ENCODE data around the gene ZNF791. TPM values are rescaled to one million over a fixed set of nuclear protein-coding genes. Genes with fewer than 3 reads are reported as not detected.
"Not testable (repeated sequence)": the region's sequence is repeated elsewhere in the genome, so short reads cannot be mapped to it uniquely, and the experiment has no call there.

ZNF791 gene
- total RNA-seq = 10 to 100 TPM; 14.0 to 21.6 (median 17.3) TPM

GRCh38 chr19:12610540-12611360, at the start of gene ZNF791, which contains the start of gene ZNF490:
ZNF791 (plus strand) TSS chr19:12610920; CDS start chr19:12611080, 160 bp downstream.
ZNF490 (minus strand) TSS chr19:12610813; CDS start chr19:12610680, 133 bp downstream.
- DNase-seq (ENCODE audit: extremely low spot score) = peak; percentile 100
- peaks cover 5 to 57% (median 42%) of the 10 kb centered on the region in 4 donors for H3K36me3 ChIP-seq
- intact Hi-C loops (cut with DNase I) = no loop called here
- H3K27me3 ChIP-seq = no peaks in the 10 kb centered on the region
- TF ChIP-seq, protein P1, sequence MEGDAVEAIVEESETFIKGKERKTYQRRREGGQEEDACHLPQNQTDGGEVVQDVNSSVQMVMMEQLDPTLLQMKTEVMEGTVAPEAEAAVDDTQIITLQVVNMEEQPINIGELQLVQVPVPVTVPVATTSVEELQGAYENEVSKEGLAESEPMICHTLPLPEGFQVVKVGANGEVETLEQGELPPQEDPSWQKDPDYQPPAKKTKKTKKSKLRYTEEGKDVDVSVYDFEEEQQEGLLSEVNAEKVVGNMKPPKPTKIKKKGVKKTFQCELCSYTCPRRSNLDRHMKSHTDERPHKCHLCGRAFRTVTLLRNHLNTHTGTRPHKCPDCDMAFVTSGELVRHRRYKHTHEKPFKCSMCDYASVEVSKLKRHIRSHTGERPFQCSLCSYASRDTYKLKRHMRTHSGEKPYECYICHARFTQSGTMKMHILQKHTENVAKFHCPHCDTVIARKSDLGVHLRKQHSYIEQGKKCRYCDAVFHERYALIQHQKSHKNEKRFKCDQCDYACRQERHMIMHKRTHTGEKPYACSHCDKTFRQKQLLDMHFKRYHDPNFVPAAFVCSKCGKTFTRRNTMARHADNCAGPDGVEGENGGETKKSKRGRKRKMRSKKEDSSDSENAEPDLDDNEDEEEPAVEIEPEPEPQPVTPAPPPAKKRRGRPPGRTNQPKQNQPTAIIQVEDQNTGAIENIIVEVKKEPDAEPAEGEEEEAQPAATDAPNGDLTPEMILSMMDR (IDR thresholded peaks at IDR 0.05) = peak in 1 of 3 experiments; percentile 16
- TF ChIP-seq EP300 (IDR thresholded peaks at IDR 0.05) (no peak), POLR2AphosphoS5 (IDR thresholded peaks at IDR 0.05) (peak; percentile 96 to 99), POLR2A (IDR thresholded peaks at IDR 0.05; ENCODE audit: low read depth) (peak; percentile 88)
- H3K4me3 ChIP-seq = peak within 1 kb of the TSS; percentile 87 to 100 (median 96)
- peak within 1 kb of the TSS; percentile 98 to 100 (median 100) for H3K27ac ChIP-seq (replicated peaks in 1 of 4)
- peaks cover 33 to 68% (median 50%) of the 10 kb centered on the region in 4 donors for H3K4me1 ChIP-seq
- 0% methylated on average over 38 of the region's 61 CpGs for WGBS
- no peaks in the 10 kb centered on the region for H3K9me3 ChIP-seq

DNA sequence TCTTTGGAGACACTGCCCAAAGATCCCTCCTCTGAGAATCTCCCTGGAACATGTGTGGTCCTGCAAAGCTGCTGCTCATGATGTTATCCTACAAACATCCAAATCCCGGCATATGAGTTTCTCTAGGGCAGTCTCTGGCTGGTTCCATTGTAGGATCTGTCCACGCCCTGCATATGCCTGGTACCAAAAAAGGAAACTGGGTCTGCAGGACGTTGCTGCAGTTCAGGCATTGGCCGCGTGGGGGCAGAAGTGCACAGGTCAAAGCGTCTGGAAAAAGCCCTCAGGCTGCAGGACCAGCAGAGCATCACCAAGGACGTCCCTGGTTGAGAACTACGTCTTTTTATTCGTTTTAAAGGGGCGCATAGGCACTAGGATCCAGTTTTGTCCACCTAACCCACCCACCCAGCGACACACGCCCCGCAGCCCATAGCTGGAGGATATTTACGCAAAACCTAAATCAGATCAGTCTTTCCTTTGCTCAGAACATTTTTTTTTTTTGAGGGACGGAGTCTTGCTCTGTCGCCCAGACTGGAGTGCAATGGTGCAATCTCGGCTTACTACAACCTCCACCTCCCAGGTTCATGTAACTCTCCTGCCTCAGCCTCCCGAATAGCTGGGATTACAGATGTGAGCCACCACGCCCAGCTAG, 46.6 kb upstream of the ZNF791 start:
- Histone ChIP-seq H3K9me3 (no peaks in the 10 kb centered on the region), H3K27me3 (no peaks in the 10 kb centered on the region), H3K36me3 (no peaks in the 10 kb centered on the region), H3K27ac (replicated peaks in 1 of 4) (peak overlapping the region; percentile 32 to 71 (median 51)), H3K4me1 (peaks cover 7 to 9% (median 9%) of the 10 kb centered on the region in 4 donors), H3K4me3 (peak overlapping the region in 1 of 4 donors; percentile 22)
- peak; percentile 96 for DNase-seq (ENCODE audit: extremely low spot score)
- intact Hi-C loops (cut with DNase I) = loop anchor here (1.0 kb wide), 1 partner anchor 108 kb away; no protein-coding TSS in a partner anchor
- TF ChIP-seq POLR2A (IDR thresholded peaks at IDR 0.05; ENCODE audit: low read depth) (no peak), EP300 (IDR thresholded peaks at IDR 0.05) (no peak), POLR2AphosphoS5 (IDR thresholded peaks at IDR 0.05) (peak; percentile 53 to 75)
- TF ChIP-seq, protein P1 (IDR thresholded peaks at IDR 0.05) = peak in 2 of 3 experiments; percentile 97 to 99
- WGBS = 28% methylated on average over 14 of the region's 19 CpGs

DNA sequence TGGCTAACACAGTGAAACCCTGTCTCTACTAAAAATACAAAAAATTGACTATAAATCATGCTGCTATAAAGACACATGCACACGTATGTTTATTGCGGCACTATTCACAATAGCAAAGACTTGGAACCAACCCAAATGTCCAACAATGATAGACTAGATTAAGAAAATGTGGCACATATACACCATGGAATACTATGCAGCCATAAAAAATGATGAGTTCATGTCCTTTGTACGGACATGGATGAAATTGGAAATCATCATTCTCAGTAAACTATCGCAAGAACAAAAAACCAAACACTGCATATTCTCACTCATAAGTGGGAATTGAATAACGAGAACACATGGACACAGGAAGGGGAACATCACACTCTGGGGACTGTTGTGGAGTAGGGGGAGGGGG, 44.3 kb upstream of the ZNF791 start:
- H3K4me1 ChIP-seq; H3K36me3 ChIP-seq; H3K27me3 ChIP-seq; H3K27ac ChIP-seq (replicated peaks in 1 of 4); DNase-seq (ENCODE audit: extremely low spot score); H3K9me3 ChIP-seq; H3K4me3 ChIP-seq; intact Hi-C loops (cut with DNase I): not testable (repeated sequence)
- WGBS = 97% methylated on average over 5 of the region's 5 CpGs

DNA sequence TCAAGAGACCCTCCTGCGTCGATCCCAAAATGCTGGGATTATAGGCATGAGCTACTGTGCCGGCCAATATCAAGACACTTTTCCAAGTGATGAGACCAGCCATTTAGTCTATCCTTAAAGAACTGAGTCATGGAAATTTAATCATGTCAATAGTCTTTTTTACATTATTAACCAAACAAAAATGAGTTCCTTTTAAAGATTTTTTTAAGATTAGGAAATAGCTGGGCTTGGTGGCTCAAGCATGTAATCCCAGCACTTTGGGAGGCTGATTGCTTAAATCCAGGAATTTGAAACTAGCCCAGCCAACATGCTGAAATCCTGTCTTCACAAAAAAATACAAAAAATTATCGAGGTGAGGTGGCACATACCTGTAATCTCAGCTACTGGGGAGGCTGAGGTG, 42.8 kb upstream of the ZNF791 start:
- DNase-seq (ENCODE audit: extremely low spot score) = no peak
- Histone ChIP-seq H3K27me3 (no peaks in the 10 kb centered on the region), H3K4me1 (peaks cover 7 to 9% (median 9%) of the 10 kb centered on the region in 4 donors), H3K27ac (replicated peaks in 1 of 4) (no peak overlapping the region), H3K36me3 (no peaks in the 10 kb centered on the region), H3K9me3 (no peaks in the 10 kb centered on the region), H3K4me3 (no peak overlapping the region)
- TF ChIP-seq EP300 (IDR thresholded peaks at IDR 0.05) (no peak), POLR2AphosphoS5 (IDR thresholded peaks at IDR 0.05) (no peak), POLR2A (IDR thresholded peaks at IDR 0.05; ENCODE audit: low read depth) (no peak)
- TF ChIP-seq, protein P1 (IDR thresholded peaks at IDR 0.05) = no peak
- 88% methylated on average over 4 of the region's 4 CpGs for WGBS
- intact Hi-C loops (cut with DNase I) = no loop called here

GRCh38 chr19:12574036-12574435, 36.7 kb upstream of the ZNF791 start:
- H3K27ac ChIP-seq (replicated peaks in 1 of 4) = no peak overlapping the region
- no peaks in the 10 kb centered on the region for H3K9me3 ChIP-seq
- 71% methylated on average over 7 of the region's 7 CpGs for WGBS
- intact Hi-C loops (cut with DNase I) = no loop called here
- no peaks in the 10 kb centered on the region for H3K4me1 ChIP-seq
- H3K36me3 ChIP-seq = peaks cover 0 to 19% (median 8%) of the 10 kb centered on the region in 4 donors
- no peak for DNase-seq (ENCODE audit: extremely low spot score)
- H3K4me3 ChIP-seq = no peak overlapping the region
- TF ChIP-seq POLR2A (IDR thresholded peaks at IDR 0.05; ENCODE audit: low read depth) (no peak), EP300 (IDR thresholded peaks at IDR 0.05) (no peak), POLR2AphosphoS5 (IDR thresholded peaks at IDR 0.05) (no peak)
- TF ChIP-seq, protein P1 (IDR thresholded peaks at IDR 0.05) = no peak
- H3K27me3 ChIP-seq = no peaks in the 10 kb centered on the region
